AG04449 (cell line): Measurements from ENCODE around the gene CAPN3.

ENCODE experiments used
- CTCF ChIA-PET: fragments of 350-600 bp; formaldehyde crosslinking; extraction: SDS; loops from one replicate; lab custom pipeline; 2021; ENCODE audit warnings: antibody characterized with exemption; lab: Yijun Ruan, JAX
- POLR2A ChIA-PET: fragments of 400-600, 350-600 bp; formaldehyde crosslinking; extraction: SDS; loops from one replicate; lab custom pipeline; 2020; ENCODE audit warnings: antibody characterized with exemption, inconsistent platforms; lab: Yijun Ruan, JAX
- DNase-seq: peaks from one replicate; pipeline ENCODE4 v3.0.0-alpha.2; 2010; ENCODE audit warnings: low read depth, low spot score
- H3K4me3 ChIP-seq: 2 replicates; pipeline ENCODE4 v1.5.1; 2011; ENCODE audit warnings: low read depth, mild to moderate bottlenecking, control low read depth, low read length
- TF ChIP-seq, protein P1 (sequence below): IDR thresholded peaks from one replicate; pipeline ENCODE4 v1.5.1; 2011; ENCODE audit warnings: mild to moderate bottlenecking, moderate library complexity, low read length, control low read depth, inconsistent platforms; ENCODE audit not compliant: insufficient read depth; ENCODE audit errors: missing control alignments

Gene CAPN3

DNA sequence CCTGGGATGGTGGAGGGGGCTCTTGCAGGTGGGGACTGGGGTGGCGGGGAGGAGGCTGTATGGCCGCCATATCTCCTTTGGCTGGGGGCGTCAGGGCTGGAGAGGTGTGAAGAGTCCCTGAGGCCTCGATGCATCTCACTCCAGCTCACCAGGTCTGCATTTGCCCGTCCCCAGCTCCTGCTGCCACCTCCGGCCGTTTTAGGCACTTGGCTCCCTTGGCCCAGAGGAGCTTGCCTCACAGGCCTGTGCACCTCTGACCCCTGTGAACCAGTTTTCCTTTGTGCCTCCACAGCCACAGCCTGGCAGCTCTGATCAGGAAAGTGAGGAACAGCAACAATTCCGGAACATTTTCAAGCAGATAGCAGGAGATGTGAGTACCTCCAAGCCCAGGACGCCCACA lies 49.7 kb downstream of the CAPN3 start:
- TF ChIP-seq, protein P1, sequence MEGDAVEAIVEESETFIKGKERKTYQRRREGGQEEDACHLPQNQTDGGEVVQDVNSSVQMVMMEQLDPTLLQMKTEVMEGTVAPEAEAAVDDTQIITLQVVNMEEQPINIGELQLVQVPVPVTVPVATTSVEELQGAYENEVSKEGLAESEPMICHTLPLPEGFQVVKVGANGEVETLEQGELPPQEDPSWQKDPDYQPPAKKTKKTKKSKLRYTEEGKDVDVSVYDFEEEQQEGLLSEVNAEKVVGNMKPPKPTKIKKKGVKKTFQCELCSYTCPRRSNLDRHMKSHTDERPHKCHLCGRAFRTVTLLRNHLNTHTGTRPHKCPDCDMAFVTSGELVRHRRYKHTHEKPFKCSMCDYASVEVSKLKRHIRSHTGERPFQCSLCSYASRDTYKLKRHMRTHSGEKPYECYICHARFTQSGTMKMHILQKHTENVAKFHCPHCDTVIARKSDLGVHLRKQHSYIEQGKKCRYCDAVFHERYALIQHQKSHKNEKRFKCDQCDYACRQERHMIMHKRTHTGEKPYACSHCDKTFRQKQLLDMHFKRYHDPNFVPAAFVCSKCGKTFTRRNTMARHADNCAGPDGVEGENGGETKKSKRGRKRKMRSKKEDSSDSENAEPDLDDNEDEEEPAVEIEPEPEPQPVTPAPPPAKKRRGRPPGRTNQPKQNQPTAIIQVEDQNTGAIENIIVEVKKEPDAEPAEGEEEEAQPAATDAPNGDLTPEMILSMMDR: no peak
- DNase-seq: no peak
- no peak overlapping the region for H3K4me3 ChIP-seq
- POLR2A ChIA-PET: no interaction called here
- CTCF ChIA-PET: interaction anchor here (1.3 to 2.1 kb wide), 2 partner anchors 13 to 23 kb away, joined by 4 to 8 read pairs; no protein-coding TSS in a partner anchor

DNA sequence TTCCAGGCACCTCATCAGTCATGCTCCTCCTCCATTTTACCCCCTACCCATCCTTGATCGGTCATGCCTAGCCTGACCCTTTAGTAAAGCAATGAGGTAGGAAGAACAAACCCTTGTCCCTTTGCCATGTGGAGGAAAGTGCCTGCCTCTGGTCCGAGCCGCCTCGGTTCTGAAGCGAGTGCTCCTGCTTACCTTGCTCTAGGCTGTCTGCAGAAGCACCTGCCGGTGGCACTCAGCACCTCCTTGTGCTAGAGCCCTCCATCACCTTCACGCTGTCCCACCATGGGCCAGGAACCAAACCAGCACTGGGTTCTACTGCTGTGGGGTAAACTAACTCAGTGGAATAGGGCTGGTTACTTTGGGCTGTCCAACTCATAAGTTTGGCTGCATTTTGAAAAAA lies 52.6 kb downstream of the CAPN3 start:
- H3K4me3 ChIP-seq: no peak overlapping the region
- DNase-seq: no peak
- ChIA-PET CTCF (interaction anchor here (1.3 kb wide), 1 partner anchor 27 kb away, joined by 7 read pairs; no protein-coding TSS in a partner anchor), POLR2A (no interaction called here)
- TF ChIP-seq, protein P1: no peak

DNA sequence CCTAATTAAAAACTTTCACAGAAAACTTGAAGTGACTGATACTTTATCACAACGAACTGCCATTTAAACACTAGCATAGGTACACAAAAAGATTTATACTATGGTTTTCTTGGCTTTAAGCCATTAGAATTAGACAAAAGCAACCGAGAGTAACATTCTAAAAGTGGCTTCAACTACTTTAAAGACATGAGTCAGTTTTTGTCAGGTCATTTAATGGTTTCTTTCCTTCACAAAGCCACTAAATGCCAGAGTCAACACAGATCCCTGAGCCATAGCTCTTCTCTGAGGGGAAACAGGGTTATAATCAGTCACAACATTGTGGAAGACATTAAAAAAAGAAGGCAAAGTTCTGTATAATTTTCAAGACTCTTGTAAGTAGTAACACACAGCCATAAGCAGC lies 54.6 kb downstream of the CAPN3 start:
- POLR2A ChIA-PET: no interaction called here
- TF ChIP-seq, protein P1: no peak

DNA sequence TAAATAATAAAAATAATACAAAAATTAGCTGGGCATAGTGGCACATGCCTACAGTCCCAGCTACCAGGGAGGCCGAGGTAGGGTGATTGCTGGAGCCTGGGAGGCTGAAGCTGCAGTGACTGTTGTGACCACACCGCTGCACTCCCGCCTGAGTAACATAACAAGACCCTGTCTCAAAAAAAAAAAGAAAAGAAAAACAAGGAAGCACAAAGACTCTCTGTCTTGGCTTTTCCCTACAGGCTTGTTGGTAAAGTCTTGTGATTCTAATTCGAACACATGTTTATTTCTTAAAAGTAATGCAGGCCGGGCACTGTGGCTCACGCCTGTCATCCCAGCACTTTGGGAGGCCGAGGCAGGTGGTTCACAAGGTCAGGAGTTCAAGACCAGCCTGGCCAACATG lies 60.1 kb downstream of the CAPN3 start:
- H3K4me3 ChIP-seq: no peak overlapping the region
- TF ChIP-seq, protein P1: no peak
- ChIA-PET CTCF (interaction anchor here (1.1 kb wide), 1 partner anchor 189 kb away, joined by 3 read pairs; no protein-coding TSS in a partner anchor), POLR2A (no interaction called here)
- no peak for DNase-seq

More for the DNA sequence above, 54.6 kb downstream of the CAPN3 start:
- CTCF ChIA-PET: interaction anchor here (1.0 kb wide), 1 partner anchor 15 kb away, joined by 3 read pairs; no protein-coding TSS in a partner anchor
- DNase-seq: no peak
- no peak overlapping the region for H3K4me3 ChIP-seq

DNA sequence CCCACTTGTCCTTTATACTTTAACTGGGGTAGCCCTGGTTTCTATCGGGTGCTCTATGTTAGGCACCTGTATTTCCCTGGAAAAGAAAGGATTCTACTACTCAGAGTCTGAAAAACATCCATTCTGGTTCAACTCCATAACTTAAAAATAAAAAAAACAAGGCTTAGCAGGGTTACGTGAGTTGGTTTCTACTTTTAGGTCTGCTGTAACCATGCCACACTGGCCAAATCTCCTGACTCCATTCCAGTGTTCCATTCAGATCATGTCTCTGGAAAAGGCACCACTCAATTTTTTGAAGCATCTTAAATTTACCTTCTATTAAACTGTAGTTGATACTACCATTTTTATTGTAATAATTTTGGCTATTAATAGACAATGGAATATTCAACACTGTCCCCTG lies 62.1 kb downstream of the CAPN3 start:
- no peak overlapping the region for H3K4me3 ChIP-seq
- ChIA-PET CTCF (no interaction called here), POLR2A (no interaction called here)
- TF ChIP-seq, protein P1: no peak
- DNase-seq: no peak

DNA sequence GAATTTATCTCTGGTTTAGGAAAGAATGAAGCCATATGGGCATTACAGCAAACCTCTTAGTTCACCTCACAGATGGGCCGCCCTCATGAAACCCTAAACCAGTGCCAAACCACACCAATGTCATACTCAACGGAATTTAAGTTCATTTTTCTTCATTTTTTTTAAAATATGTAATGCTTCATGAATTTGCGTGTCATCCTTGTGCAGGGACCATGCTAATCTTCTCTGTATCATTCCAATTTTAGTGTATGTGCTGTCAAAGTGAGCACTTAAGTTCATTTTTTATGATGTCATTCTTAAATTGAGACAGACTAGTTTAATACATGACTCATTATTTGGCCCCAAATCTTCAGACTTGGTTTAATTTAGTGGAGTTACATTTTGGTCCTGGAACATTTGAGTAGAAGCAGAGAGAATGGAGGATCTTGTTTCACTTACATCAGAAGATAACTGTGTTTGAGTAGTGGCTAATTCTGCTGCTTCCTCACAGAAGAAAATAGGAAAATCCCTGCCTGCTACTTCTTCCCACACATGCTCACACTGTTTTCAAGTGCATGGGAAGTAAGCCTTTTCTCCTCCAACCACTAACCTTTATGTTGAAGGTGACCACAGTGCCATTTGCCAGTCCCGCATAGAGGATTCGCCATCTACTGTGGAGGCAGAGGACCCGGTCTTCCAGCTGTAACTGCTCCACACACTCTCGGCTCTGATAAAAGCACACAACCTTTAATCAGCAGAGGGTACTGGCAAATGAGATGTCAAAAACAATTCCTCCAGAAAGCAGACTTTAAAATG lies 68.3 kb downstream of the CAPN3 start:
- POLR2A ChIA-PET: interaction anchor here (1.4 kb wide), 1 partner anchor 25 kb away, joined by 3 read pairs; no protein-coding TSS in a partner anchor
- TF ChIP-seq, protein P1: no peak
- CTCF ChIA-PET: no interaction called here
- peak; percentile 79 for DNase-seq
- no peak overlapping the region for H3K4me3 ChIP-seq
